Lower lobe of right lung (tissue), 2 donors: ENCODE data around the gene CERCAM. TPM values are rescaled to one million over a fixed set of nuclear protein-coding genes. Genes with fewer than 3 reads are reported as not detected.
"Not testable (repeated sequence)": the region's sequence is repeated elsewhere in the genome, so short reads cannot be mapped to it uniquely, and the experiment has no call there.

ENCODE experiments used
- ATAC-seq, 2 donors: fragments of 200-7000 bp; cut with Tn5 transposase; one replicate each; pipeline ENCODE4 v1.9.1; 2020 to 2022; ENCODE audit warnings: mild to moderate bottlenecking in 2 of 2, moderate library complexity in 2 of 2
- DNase-seq: peaks from one replicate; pipeline ENCODE4 v3.0.0-alpha.2; 2020
- H3K27ac ChIP-seq: fragments of 200-600 bp; one replicate; pipeline ENCODE4 v1.8.0; 2022
- H3K27me3 ChIP-seq: fragments of 200-600 bp; one replicate; pipeline ENCODE4 v1.8.0; 2022; ENCODE audit warnings: low read depth
- H3K36me3 ChIP-seq: fragments of 200-600 bp; one replicate; pipeline ENCODE4 v1.8.0; 2022; ENCODE audit warnings: mild to moderate bottlenecking
- H3K4me1 ChIP-seq: fragments of 200-600 bp; one replicate; pipeline ENCODE4 v1.8.0; 2022
- H3K4me3 ChIP-seq: fragments of 200-600 bp; one replicate; pipeline ENCODE4 v1.8.0; 2022; ENCODE audit warnings: mild to moderate bottlenecking
- H3K9me3 ChIP-seq: fragments of 200-600 bp; one replicate; pipeline ENCODE4 v1.8.0; 2022
- CTCF ChIP-seq: fragments of 200-600 bp; IDR thresholded peaks from one replicate; pipeline ENCODE4 v1.8.0; 2022; ENCODE audit warnings: antibody characterized with exemption, mild to moderate bottlenecking
- intact Hi-C: fragments of 100-400 bp; cut with DNase I; formaldehyde crosslinking; loops from one replicate; pipeline ENCODE4 v1.11.0; 2022
- total RNA-seq: library from RNA; stranded (reverse); fragmentation: NEBNext Ultra II Directional; extraction: Animal tissue kit (Norgen Biotek cat#: 25700); gene quantifications from one replicate; pipeline ENCODE4 v1.2.1, GENCODE V29; 2021
- donor health status: DM: no; HTN: yes; CAD: no; lungs with severe emphysema.

Gene CERCAM
- total RNA-seq, 1 donor from 2014 or later: 11.2 TPM

DNA sequence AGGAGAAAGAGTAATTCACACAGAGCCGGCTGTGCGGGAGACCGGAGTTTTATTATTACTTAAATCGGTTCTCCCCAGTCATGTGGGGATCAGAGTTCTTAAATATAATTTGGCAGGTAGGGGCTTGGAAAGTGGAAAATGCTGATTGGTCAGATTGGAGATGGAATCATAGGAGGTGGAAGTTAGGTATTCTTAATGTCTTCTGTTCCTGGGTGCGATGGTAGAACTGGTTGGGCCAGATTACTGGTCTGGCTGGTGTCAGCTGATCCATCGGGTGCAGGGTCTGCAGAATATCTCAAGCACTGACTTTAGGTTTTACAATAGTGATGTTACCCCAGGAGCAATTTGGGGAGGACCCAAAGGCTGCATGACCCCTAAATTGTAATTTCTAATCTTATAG lies 4.6 kb upstream of the CERCAM start:
- intact Hi-C loops: no loop called here
- DNase-seq (no peak), ATAC-seq (no peak)
- TF ChIP-seq CTCF: no peak
- no peaks in the 10 kb centered on the region for H3K9me3 ChIP-seq
- H3K36me3 ChIP-seq: no peaks in the 10 kb centered on the region
- peaks cover 17% of the 10 kb centered on the region for H3K4me1 ChIP-seq
- no peak overlapping the region for H3K4me3 ChIP-seq
- no peak overlapping the region for H3K27ac ChIP-seq
- peaks cover 59% of the 10 kb centered on the region for H3K27me3 ChIP-seq

DNA sequence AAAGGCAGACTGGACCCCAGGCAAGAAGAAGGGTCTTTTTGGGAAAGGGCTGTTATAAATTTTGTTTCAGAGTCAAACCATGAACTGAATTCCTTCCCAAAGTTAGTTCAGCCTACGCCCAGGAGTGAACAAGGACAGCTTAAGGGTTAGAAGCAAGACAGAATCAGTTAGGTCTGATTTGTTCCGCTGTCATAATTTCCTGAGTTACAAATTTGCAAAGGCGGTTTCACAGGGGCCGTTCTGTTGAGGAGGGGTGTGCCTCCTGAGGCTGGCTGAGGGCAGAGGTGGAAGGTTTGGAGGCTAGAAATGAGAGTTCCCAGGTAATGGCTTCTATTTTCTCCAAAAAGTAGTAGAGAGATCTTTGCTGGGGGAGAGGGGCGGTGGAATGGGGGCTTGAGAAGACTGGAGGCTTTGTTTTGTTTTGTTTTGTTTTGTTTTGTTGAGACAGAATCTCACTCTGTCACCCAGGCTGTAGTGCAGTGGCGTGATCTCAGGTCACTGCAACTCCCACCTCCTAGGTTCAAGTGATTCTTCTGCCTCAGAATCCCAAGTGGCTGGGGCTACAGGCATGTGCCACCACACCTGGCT lies 4.1 kb upstream of the CERCAM start:
- intact Hi-C loops: no loop called here
- ATAC-seq (no peak), DNase-seq (no peak)
- H3K4me3 ChIP-seq: no peak overlapping the region
- no peaks in the 10 kb centered on the region for H3K9me3 ChIP-seq
- H3K36me3 ChIP-seq: no peaks in the 10 kb centered on the region
- H3K27me3 ChIP-seq: peaks cover 59% of the 10 kb centered on the region
- no peak for TF ChIP-seq CTCF
- no peak overlapping the region for H3K27ac ChIP-seq
- H3K4me1 ChIP-seq: peaks cover 22% of the 10 kb centered on the region

GRCh38 chr9:128419061-128419925 lies 1.4 kb upstream of the CERCAM start:
- intact Hi-C loops: no loop called here
- no peak for TF ChIP-seq CTCF
- no peaks in the 10 kb centered on the region for H3K9me3 ChIP-seq
- ATAC-seq: no peak
- no peaks in the 10 kb centered on the region for H3K36me3 ChIP-seq
- peaks cover 25% of the 10 kb centered on the region for H3K4me1 ChIP-seq
- peaks cover 44% of the 10 kb centered on the region for H3K27me3 ChIP-seq
- H3K27ac ChIP-seq: no peak overlapping the region
- peak overlapping the region; percentile 98 for H3K4me3 ChIP-seq
- DNase-seq: no peak

DNA sequence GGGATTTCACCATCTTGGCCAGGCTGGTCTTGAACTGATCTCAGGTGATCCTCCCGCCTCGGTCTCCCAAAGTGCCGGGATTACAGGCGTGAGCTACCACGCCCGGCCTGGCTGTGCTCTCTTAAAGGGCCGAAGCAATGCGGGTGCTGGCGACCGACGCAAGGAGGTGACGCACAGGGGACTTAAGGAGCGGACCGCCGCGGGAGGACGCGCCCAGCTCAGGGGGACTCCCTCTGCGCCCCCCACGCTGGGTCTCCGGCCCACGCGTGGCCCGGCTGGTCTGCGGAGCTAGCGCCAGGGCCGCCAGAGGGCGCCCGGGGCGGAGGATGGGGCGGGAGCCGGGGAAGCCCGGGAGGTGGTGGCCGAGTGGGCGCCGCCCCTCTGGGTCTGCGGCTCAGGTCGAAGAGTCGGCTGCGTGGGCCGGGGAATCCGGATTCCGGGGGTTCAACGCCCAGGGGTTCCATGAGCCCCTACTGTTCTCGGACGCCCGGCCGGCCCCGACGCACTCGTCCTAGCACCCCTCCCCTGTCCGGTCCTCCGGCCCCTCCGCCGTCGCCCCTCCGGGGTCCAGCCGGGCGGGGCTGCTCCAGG lies 502 bp upstream of the CERCAM start:
- H3K9me3 ChIP-seq: no peaks in the 10 kb centered on the region
- TF ChIP-seq CTCF: peak; percentile 91
- H3K4me3 ChIP-seq: peak overlapping the region; percentile 98
- peak; percentile 94 to 96 for ATAC-seq
- peaks cover 25% of the 10 kb centered on the region for H3K4me1 ChIP-seq
- H3K27ac ChIP-seq: peak overlapping the region; percentile 69
- peaks cover 36% of the 10 kb centered on the region for H3K27me3 ChIP-seq
- intact Hi-C loops: no loop called here
- H3K36me3 ChIP-seq: no peaks in the 10 kb centered on the region
- peak; percentile 81 for DNase-seq

GRCh38 chr9:128421482-128421996 lies 882 bp downstream of the CERCAM start:
- Histone ChIP-seq H3K4me1 (peaks cover 25% of the 10 kb centered on the region), H3K4me3 (peak overlapping the region; percentile 98), H3K36me3 (no peaks in the 10 kb centered on the region), H3K27ac (peak overlapping the region; percentile 69), H3K9me3 (no peaks in the 10 kb centered on the region), H3K27me3 (peaks cover 27% of the 10 kb centered on the region)
- intact Hi-C loops: no loop called here
- peak in 1 of 2 donors; percentile 1 for ATAC-seq
- no peak for DNase-seq
- no peak for TF ChIP-seq CTCF

DNA sequence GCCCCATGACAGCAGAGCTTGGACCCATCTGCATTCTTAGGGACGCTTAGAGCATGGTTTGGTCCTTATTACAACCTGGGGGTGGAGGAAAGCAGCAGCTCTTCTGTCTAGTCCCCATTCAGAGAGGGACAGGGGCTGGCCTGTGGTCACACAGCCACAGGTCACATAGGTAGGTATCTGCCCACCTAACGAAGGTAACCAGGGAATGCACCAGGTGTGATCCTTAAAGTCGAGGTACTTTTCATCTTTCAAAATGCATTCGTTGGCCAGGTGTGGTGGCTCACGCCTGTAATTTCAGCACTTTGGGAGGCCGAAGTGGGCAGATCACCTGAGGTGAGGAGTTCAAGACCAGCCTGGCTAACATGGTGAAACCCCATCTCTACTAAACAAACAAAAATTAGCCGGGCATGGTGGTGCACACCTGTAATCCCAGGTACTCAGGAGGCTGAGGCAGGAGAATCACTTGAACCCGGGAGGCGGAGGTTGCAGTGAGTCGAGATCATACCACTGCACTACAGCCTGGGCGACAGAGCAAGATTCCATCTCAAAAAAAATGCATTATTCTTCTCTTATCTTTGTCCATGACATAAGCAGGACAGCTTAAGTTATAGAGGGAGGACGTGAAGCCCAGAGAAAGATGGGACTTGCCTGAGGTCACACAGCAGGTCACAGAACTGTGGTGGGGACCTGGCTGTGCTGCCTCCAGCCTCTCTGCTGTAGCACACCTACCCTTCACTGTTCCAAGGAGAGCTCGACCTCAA lies 1.5 kb downstream of the CERCAM start:
- intact Hi-C loops, H3K4me3 ChIP-seq, H3K36me3 ChIP-seq, DNase-seq, H3K27ac ChIP-seq, ATAC-seq, H3K9me3 ChIP-seq: not testable (repeated sequence)
- peaks cover 21% of the 10 kb centered on the region for H3K27me3 ChIP-seq
- H3K4me1 ChIP-seq: peaks cover 25% of the 10 kb centered on the region
